Measurements from ENCODE around the gene KCND3. TPM values are rescaled to one million over a fixed set of nuclear protein-coding genes. Genes with fewer than 3 reads are reported as not detected.

Gene KCND3
- polyA plus RNA-seq, 1 donor (not counting 4 experiments of a cell fraction or from before 2014, with no cell fraction given), result 0.21 TPM

GRCh38 chr1:111977378-111977777 lies 12.1 kb downstream of the KCND3 start:
- Histone ChIP-seq H3K27me3 (ENCODE audit: control insufficient read depth, extremely low read depth, insufficient read depth, low read length) (peaks cover 3% of the 10 kb centered on the region), H3K27ac (ENCODE audit: control insufficient read depth, insufficient read depth, low read length) (no peak overlapping the region), H2AFZ (ENCODE audit: control insufficient read depth, low read length) (no peak overlapping the region), H3K79me2 (ENCODE audit: control insufficient read depth, insufficient read depth, low read length) (no peaks in the 10 kb centered on the region), H4K20me1 (ENCODE audit: control insufficient read depth, extremely low read depth, insufficient read depth, low read length) (peaks cover 3% of the 10 kb centered on the region), H3K4me1 (ENCODE audit: control insufficient read depth, extremely low read depth, insufficient read depth, low read length) (no peaks in the 10 kb centered on the region), H3K4me3 (ENCODE audit: control insufficient read depth in 2 of 3, extremely low read depth in 1 of 3, insufficient read depth in 2 of 3, low read depth in 1 of 3, low read length in 3 of 3) (no peak overlapping the region), H3K4me2 (ENCODE audit: control insufficient read depth, extremely low read depth, insufficient read depth, low read depth, low read length) (no peak overlapping the region), H3K9ac (ENCODE audit: control insufficient read depth, extremely low read depth, insufficient read depth, low read length) (no peak overlapping the region), H3K9me1 (ENCODE audit: control insufficient read depth, extremely low read depth, insufficient read depth, low read length) (no peaks in the 10 kb centered on the region), H3K36me3 (ENCODE audit: control insufficient read depth in 2 of 2, extremely low read depth in 1 of 2, insufficient read depth in 2 of 2, low read length in 2 of 2) (no peaks in the 10 kb centered on the region), H3K9me3 (ENCODE audit: control insufficient read depth, low read depth, low read length) (no peaks in the 10 kb centered on the region)
- TF ChIP-seq EZH2 (IDR thresholded peaks at IDR 0.05; ENCODE audit: low read length) (no peak), CTCF (optimal IDR thresholded peaks at IDR 0.05 in 1 of 3, IDR thresholded peaks at IDR 0.05 in 1 of 3, conservative IDR thresholded peaks at IDR 0.05 in 1 of 3; ENCODE audit: extremely low read depth in 1 of 3, insufficient read depth in 2 of 3, low read length in 3 of 3) (no peak)
- DNase-seq (ENCODE audit: low read depth, low spot score) (no peak), FAIRE-seq (no peak)
- dilution Hi-C loops (cut with MboI; ENCODE audit: extremely low pct_ligation_motif_present, low sequenced_read_pairs), result no loop called here

GRCh38 chr1:111976842-111977241 lies 12.6 kb downstream of the KCND3 start:
- no peak for DNase-seq (ENCODE audit: low read depth, low spot score)
- H3K36me3 ChIP-seq (ENCODE audit: control insufficient read depth in 2 of 2, extremely low read depth in 1 of 2, insufficient read depth in 2 of 2, low read length in 2 of 2), result no peaks in the 10 kb centered on the region
- H3K9me3 ChIP-seq (ENCODE audit: control insufficient read depth, low read depth, low read length), result no peaks in the 10 kb centered on the region
- TF ChIP-seq CTCF (optimal IDR thresholded peaks at IDR 0.05 in 1 of 3, IDR thresholded peaks at IDR 0.05 in 1 of 3, conservative IDR thresholded peaks at IDR 0.05 in 1 of 3; ENCODE audit: extremely low read depth in 1 of 3, insufficient read depth in 2 of 3, low read length in 3 of 3) (no peak), EZH2 (IDR thresholded peaks at IDR 0.05; ENCODE audit: low read length) (no peak)
- FAIRE-seq, result peak; percentile 32
- H3K4me3 ChIP-seq (ENCODE audit: control insufficient read depth in 2 of 3, extremely low read depth in 1 of 3, insufficient read depth in 2 of 3, low read depth in 1 of 3, low read length in 3 of 3), result no peak overlapping the region
- H3K27ac ChIP-seq (ENCODE audit: control insufficient read depth, insufficient read depth, low read length), result no peak overlapping the region
- H3K79me2 ChIP-seq (ENCODE audit: control insufficient read depth, insufficient read depth, low read length), result no peaks in the 10 kb centered on the region
- no peak overlapping the region for H3K9ac ChIP-seq (ENCODE audit: control insufficient read depth, extremely low read depth, insufficient read depth, low read length)
- H4K20me1 ChIP-seq (ENCODE audit: control insufficient read depth, extremely low read depth, insufficient read depth, low read length), result peaks cover 3% of the 10 kb centered on the region
- H2AFZ ChIP-seq (ENCODE audit: control insufficient read depth, low read length), result no peak overlapping the region
- no peak overlapping the region for H3K4me2 ChIP-seq (ENCODE audit: control insufficient read depth, extremely low read depth, insufficient read depth, low read depth, low read length)
- peaks cover 3% of the 10 kb centered on the region for H3K27me3 ChIP-seq (ENCODE audit: control insufficient read depth, extremely low read depth, insufficient read depth, low read length)
- H3K9me1 ChIP-seq (ENCODE audit: control insufficient read depth, extremely low read depth, insufficient read depth, low read length), result no peaks in the 10 kb centered on the region
- no peaks in the 10 kb centered on the region for H3K4me1 ChIP-seq (ENCODE audit: control insufficient read depth, extremely low read depth, insufficient read depth, low read length)
- dilution Hi-C loops (cut with MboI; ENCODE audit: extremely low pct_ligation_motif_present, low sequenced_read_pairs), result no loop called here

All from keratinocyte (primary cell).